Measurements from ENCODE around the gene RNF17. TPM values are rescaled to one million over a fixed set of nuclear protein-coding genes. Genes with fewer than 3 reads are reported as not detected.

Gene RNF17
- total RNA-seq, 1 donor from 2014 or later: not detected

GRCh38 chr13:24842549-24843274, 78.7 kb downstream of the RNF17 start:
- H3K4me3 Mint-ChIP-seq (ENCODE audit: unreplicated experiment): no peak overlapping the region

GRCh38 chr13:24851546-24851945, 87.6 kb downstream of the RNF17 start:
- FAIRE-seq (no peak), DNase-seq (ENCODE audit: low read depth) (no peak)
- Histone ChIP-seq H4K20me1 (ENCODE audit: insufficient read depth, low read length) (no peaks in the 10 kb centered on the region), H2AFZ (ENCODE audit: low read depth, low read length) (no peak overlapping the region), H3K4me3 (ENCODE audit: insufficient read depth, low read depth, low read length) (no peak overlapping the region), H3K36me3 (ENCODE audit: insufficient read depth, low read length) (no peaks in the 10 kb centered on the region), H3K9ac (ENCODE audit: low read length) (no peak overlapping the region), H3K9me3 (ENCODE audit: insufficient read depth, low read depth, low read length) (no peaks in the 10 kb centered on the region), H3K4me1 (ENCODE audit: insufficient read depth, low read length) (no peaks in the 10 kb centered on the region), H3K27ac (ENCODE audit: low read depth, low read length) (no peak overlapping the region), H3K27me3 (ENCODE audit: insufficient read depth, low read length) (no peaks in the 10 kb centered on the region), H3K4me2 (ENCODE audit: low read length) (no peak overlapping the region), H3K79me2 (ENCODE audit: insufficient read depth, low read length) (no peaks in the 10 kb centered on the region)
- H3K27me3 Mint-ChIP-seq (ENCODE audit: low read depth, unreplicated experiment): no peaks in the 10 kb centered on the region
- H3K27ac Mint-ChIP-seq (ENCODE audit: unreplicated experiment): no peak overlapping the region
- TF ChIP-seq EZH2 (IDR thresholded peaks at IDR 0.05; ENCODE audit: insufficient read depth, low read length): no peak
- no peak for TF ChIP-seq CTCF (IDR thresholded peaks at IDR 0.05; ENCODE audit: insufficient read depth, low read depth, low read length)
- H3K9me3 Mint-ChIP-seq (ENCODE audit: unreplicated experiment): no peaks in the 10 kb centered on the region
- no peak overlapping the region for H3K4me3 Mint-ChIP-seq (ENCODE audit: unreplicated experiment)
- no peaks in the 10 kb centered on the region for H3K36me3 Mint-ChIP-seq (ENCODE audit: low read depth, unreplicated experiment)
- peaks cover 2% of the 10 kb centered on the region for H3K4me1 Mint-ChIP-seq (ENCODE audit: low read depth, unreplicated experiment)

More at GRCh38 chr13:24842549-24843274, 78.7 kb downstream of the RNF17 start:
- DNase-seq (ENCODE audit: low read depth) (no peak), FAIRE-seq (no peak)
- peaks cover 8% of the 10 kb centered on the region for H3K27me3 Mint-ChIP-seq (ENCODE audit: low read depth, unreplicated experiment)
- Histone ChIP-seq H3K4me3 (ENCODE audit: insufficient read depth, low read depth, low read length) (no peak overlapping the region), H3K9ac (ENCODE audit: low read length) (no peak overlapping the region), H2AFZ (ENCODE audit: low read depth, low read length) (no peak overlapping the region), H3K9me3 (ENCODE audit: insufficient read depth, low read depth, low read length) (no peaks in the 10 kb centered on the region), H3K79me2 (ENCODE audit: insufficient read depth, low read length) (no peaks in the 10 kb centered on the region), H3K27me3 (ENCODE audit: insufficient read depth, low read length) (no peaks in the 10 kb centered on the region), H3K4me1 (ENCODE audit: insufficient read depth, low read length) (no peaks in the 10 kb centered on the region), H3K4me2 (ENCODE audit: low read length) (no peak overlapping the region), H3K27ac (ENCODE audit: low read depth, low read length) (no peak overlapping the region), H4K20me1 (ENCODE audit: insufficient read depth, low read length) (no peaks in the 10 kb centered on the region), H3K36me3 (ENCODE audit: insufficient read depth, low read length) (no peaks in the 10 kb centered on the region)
- H3K36me3 Mint-ChIP-seq (ENCODE audit: low read depth, unreplicated experiment): no peaks in the 10 kb centered on the region
- no peak overlapping the region for H3K27ac Mint-ChIP-seq (ENCODE audit: unreplicated experiment)
- TF ChIP-seq CTCF (IDR thresholded peaks at IDR 0.05; ENCODE audit: insufficient read depth, low read depth, low read length): no peak
- TF ChIP-seq EZH2 (IDR thresholded peaks at IDR 0.05; ENCODE audit: insufficient read depth, low read length): no peak
- H3K4me1 Mint-ChIP-seq (ENCODE audit: low read depth, unreplicated experiment): no peaks in the 10 kb centered on the region
- H3K9me3 Mint-ChIP-seq (ENCODE audit: unreplicated experiment): no peaks in the 10 kb centered on the region

- Mint-ChIP-seq H3K9me3 (ENCODE audit: unreplicated experiment) (no peaks in the 10 kb centered on the region), H3K4me1 (ENCODE audit: low read depth, unreplicated experiment) (peaks cover 2% of the 10 kb centered on the region), H3K27ac (ENCODE audit: unreplicated experiment) (no peak overlapping the region), H3K27me3 (ENCODE audit: low read depth, unreplicated experiment) (peaks cover 1% of the 10 kb centered on the region), H3K4me3 (ENCODE audit: unreplicated experiment) (no peak overlapping the region), H3K36me3 (ENCODE audit: low read depth, unreplicated experiment) (no peaks in the 10 kb centered on the region)
- H4K20me1 ChIP-seq (ENCODE audit: insufficient read depth, low read length): no peaks in the 10 kb centered on the region
- H3K27me3 ChIP-seq (ENCODE audit: insufficient read depth, low read length): no peaks in the 10 kb centered on the region
- no peak overlapping the region for H2AFZ ChIP-seq (ENCODE audit: low read depth, low read length)
- H3K27ac ChIP-seq (ENCODE audit: low read depth, low read length): no peak overlapping the region
- H3K4me2 ChIP-seq (ENCODE audit: low read length): no peak overlapping the region
- H3K4me1 ChIP-seq (ENCODE audit: insufficient read depth, low read length): no peaks in the 10 kb centered on the region
- no peaks in the 10 kb centered on the region for H3K9me3 ChIP-seq (ENCODE audit: insufficient read depth, low read depth, low read length)
- FAIRE-seq (no peak), DNase-seq (ENCODE audit: low read depth) (no peak)
- H3K4me3 ChIP-seq (ENCODE audit: insufficient read depth, low read depth, low read length): no peak overlapping the region
- H3K9ac ChIP-seq (ENCODE audit: low read length): no peak overlapping the region
- no peaks in the 10 kb centered on the region for H3K79me2 ChIP-seq (ENCODE audit: insufficient read depth, low read length)
- no peaks in the 10 kb centered on the region for H3K36me3 ChIP-seq (ENCODE audit: insufficient read depth, low read length)
- TF ChIP-seq CTCF (IDR thresholded peaks at IDR 0.05; ENCODE audit: insufficient read depth, low read depth, low read length) (no peak), EZH2 (IDR thresholded peaks at IDR 0.05; ENCODE audit: insufficient read depth, low read length) (no peak)
Observed at GRCh38 chr13:24854311-24854710, 90.3 kb downstream of the RNF17 start.

All from astrocyte (in vitro differentiated cells and primary cell).